RCC 7860 (cell line): ENCODE results near the gene TLCD2.
"Not testable (repeated sequence)": the region's sequence is repeated elsewhere in the genome, so short reads cannot be mapped to it uniquely, and the experiment has no call there.

Experiments
- DNase-seq: peaks from one replicate; pipeline ENCODE4 v3.0.0-alpha.2; 2015; ENCODE audit warnings: low spot score
- FAIRE-seq: peaks from 2 replicates; lab custom pipeline; 2012; peaks lifted over from hg19 to GRCh38; lab: Jason Lieb, UNC

The TLCD2 gene, protein sequence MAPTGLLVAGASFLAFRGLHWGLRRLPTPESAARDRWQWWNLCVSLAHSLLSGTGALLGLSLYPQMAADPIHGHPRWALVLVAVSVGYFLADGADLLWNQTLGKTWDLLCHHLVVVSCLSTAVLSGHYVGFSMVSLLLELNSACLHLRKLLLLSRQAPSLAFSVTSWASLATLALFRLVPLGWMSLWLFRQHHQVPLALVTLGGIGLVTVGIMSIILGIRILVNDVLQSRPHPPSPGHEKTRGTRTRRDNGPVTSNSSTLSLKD

GRCh38 chr17:1709971-1710806 lies at the start of gene TLCD2:
Gene TLCD2 (minus strand): TSS chr17:1710377. CDS start chr17:1710242, 135 bp downstream.
- DNase-seq, result no peak
- FAIRE-seq, result no peak

- DNase-seq (no peak), FAIRE-seq (no peak)
Measured at GRCh38 chr17:1759529-1759928, 49.4 kb upstream of the TLCD2 start.

GRCh38 chr17:1758807-1759206 lies 48.6 kb upstream of the TLCD2 start:
- DNase-seq (no peak), FAIRE-seq (no peak)

- no peak for FAIRE-seq
- no peak for DNase-seq
Measured at GRCh38 chr17:1755827-1756262, 45.7 kb upstream of the TLCD2 start.

DNA sequence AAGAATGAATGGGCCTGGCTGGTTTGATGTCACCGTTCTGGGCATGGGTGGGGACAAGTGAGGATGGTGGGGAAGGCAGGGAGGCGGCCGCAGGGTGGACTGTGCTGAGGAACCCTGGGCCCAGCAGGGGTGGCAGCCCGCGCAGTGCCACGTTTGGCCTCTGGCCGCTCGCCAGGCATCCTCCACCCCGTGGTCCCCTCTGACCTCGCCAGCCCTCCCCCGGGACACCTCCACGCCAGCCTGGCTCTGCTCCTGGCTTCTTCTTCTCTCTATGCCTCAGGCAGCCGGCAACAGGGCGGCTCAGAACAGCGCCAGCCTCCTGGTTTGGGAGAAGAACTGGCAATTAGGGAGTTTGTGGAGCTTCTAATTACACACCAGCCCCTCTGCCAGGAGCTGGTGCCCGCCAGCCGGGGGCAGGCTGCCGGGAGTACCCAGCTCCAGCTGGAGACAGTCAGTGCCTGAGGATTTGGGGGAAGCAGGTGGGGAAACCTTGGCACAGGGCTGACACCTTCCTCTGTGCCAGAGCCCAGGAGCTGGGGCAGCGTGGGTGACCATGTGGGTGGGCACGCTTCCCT lies 45.2 kb upstream of the TLCD2 start:
- FAIRE-seq (no peak), DNase-seq (no peak)

GRCh38 chr17:1754430-1755112 lies 44.4 kb upstream of the TLCD2 start:
- no peak for DNase-seq
- no peak for FAIRE-seq

DNA sequence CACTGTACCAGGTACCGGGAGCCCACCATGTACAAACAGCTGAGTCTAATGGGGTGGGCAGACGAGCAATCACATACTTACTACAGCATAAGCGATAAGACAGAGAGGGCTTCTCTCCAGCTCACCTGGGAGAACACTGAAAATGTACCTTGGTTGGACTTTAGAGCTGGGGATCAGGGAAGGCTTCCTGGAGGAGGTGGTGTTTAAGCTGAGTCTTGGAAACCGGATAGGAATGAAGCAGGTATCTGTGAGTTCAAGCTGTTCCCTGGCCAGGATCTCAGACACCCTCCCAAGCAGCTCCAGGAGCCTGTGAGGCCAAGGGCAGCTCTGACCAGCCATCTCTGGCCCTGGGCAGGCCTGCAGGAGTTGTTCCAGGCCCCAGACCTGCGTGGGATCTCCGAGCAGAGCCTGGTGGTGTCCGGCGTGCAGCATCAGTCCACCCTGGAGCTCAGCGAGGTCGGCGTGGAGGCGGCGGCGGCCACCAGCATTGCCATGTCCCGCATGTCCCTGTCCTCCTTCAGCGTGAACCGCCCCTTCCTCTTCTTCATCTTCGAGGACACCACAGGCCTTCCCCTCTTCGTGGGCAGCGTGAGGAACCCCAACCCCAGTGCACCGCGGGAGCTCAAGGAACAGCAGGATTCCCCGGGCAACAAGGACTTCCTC lies 43.7 kb upstream of the TLCD2 start:
- no peak for FAIRE-seq
- DNase-seq, result no peak

DNA sequence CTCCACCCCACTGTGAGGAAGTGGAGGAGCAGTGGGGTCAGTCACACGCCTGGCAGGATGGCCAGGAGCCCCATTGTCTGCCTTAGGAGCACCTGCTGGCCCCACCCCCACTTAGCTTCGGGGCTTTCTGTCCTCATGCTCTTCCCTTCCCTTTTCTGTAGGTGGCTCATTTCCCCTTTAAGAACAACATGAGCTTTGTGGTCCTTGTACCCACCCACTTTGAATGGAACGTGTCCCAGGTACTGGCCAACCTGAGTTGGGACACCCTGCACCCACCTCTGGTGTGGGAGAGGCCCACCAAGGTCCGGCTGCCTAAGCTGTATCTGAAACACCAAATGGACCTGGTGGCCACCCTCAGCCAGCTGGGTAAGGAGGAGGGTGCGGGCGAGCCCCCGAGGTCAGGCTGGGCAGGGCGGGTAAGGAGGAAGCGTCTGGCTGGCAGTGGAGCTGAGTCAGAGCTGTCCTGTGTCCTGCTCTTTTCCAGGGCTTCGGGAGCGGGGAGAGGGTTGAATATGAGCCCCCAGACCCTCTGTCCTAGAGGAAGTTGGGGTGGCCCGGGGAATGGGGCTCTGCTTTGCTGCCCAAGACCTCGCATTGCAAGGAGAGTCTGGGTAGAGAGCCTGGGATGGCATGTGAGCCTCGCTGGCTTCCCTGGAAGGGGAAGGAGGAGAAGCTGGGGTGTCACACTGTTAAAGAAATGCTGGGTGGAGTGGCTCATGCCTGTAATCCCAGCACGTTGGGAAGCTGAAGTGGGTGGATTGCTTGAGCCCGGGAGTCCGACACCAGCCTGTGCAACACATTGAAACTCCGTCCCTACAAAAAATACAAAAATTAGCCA lies 42.5 kb upstream of the TLCD2 start:
- FAIRE-seq, result no peak
- DNase-seq, result peak; percentile 5

- DNase-seq (no peak), FAIRE-seq (no peak)
Measured at GRCh38 chr17:1750628-1751027, 40.5 kb upstream of the TLCD2 start.

- no peak for FAIRE-seq
- no peak for DNase-seq
Measured at GRCh38 chr17:1746975-1747543, 36.9 kb upstream of the TLCD2 start.

GRCh38 chr17:1745513-1746020 lies 35.4 kb upstream of the TLCD2 start:
- FAIRE-seq (no peak), DNase-seq (no peak)

DNA sequence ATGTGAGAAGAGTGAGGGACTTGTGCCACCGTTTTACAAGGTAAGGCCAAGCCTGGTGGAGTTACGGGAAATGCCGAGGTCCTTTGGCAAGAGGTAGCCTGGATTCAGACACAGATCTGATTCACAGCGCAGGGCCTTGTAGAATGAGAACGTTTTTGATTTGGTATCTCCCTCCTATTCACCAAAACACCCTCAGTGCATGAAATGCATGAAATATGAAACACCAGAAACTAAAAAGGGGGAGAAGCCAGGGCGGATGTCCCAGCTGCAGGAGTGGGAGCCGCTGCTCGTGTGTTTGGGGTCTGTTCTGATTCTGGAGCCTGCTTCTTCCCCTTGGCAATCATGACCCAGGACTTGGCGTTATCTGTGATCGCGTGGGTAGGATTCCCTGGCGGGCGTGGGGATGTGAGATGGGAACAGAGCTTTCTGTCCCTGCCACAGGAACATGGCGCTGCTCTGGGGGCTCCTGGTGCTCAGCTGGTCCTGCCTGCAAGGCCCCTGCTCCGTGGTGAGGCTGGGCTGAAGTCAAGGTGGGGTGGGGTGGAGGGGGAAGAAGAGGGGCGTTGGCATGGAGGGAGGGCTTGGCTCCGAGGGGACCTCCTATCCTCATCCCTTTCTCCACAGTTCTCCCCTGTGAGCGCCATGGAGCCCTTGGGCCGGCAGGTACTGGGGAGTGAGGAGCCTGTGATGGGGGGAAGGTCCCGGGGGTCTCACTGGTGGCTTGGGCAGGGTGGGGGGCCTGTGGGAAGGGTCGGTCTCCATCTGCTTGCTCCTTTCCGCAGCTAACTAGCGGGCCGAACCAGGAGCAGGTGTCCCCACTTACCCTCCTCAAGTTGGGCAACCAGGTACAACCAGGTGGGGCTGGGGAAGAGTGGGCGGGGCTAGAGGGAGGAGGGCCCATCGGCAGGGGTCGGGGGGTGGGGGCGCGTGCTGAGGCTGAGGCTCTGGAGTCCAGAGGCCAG lies 34.7 kb upstream of the TLCD2 start:
- FAIRE-seq (no peak), DNase-seq (no peak)

DNA sequence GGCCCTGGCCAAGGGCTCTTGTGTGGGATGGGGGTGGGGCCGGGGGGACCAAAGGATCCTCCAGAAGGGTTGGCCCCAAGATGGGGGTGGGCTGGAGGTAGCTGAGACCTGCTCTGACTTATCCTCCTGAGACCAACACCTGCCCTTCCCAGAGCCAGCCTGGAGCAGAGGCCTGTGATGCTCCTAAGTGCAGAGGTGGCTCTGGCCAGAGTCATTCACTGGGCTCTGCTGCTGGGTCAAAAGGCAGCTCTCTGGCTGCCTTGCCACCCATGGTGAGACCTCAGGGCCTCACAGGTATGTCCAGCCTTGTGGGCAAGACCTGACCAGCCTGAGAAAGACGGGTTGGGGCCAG lies 32.9 kb upstream of the TLCD2 start:
- FAIRE-seq, result no peak

GRCh38 chr17:1742371-1743087 lies 32.4 kb upstream of the TLCD2 start, which contains the start of gene SERPINF2:
Gene SERPINF2 (plus strand): TSS chr17:1742871. CDS start chr17:1744996, 2,125 bp downstream.
- no peak for FAIRE-seq
- DNase-seq, result no peak

More for the DNA sequence above, 32.9 kb upstream of the TLCD2 start:
- no peak for DNase-seq

- not testable (repeated sequence) for DNase-seq, FAIRE-seq
Measured at GRCh38 chr17:1741899-1742298, 31.7 kb upstream of the TLCD2 start.

DNA sequence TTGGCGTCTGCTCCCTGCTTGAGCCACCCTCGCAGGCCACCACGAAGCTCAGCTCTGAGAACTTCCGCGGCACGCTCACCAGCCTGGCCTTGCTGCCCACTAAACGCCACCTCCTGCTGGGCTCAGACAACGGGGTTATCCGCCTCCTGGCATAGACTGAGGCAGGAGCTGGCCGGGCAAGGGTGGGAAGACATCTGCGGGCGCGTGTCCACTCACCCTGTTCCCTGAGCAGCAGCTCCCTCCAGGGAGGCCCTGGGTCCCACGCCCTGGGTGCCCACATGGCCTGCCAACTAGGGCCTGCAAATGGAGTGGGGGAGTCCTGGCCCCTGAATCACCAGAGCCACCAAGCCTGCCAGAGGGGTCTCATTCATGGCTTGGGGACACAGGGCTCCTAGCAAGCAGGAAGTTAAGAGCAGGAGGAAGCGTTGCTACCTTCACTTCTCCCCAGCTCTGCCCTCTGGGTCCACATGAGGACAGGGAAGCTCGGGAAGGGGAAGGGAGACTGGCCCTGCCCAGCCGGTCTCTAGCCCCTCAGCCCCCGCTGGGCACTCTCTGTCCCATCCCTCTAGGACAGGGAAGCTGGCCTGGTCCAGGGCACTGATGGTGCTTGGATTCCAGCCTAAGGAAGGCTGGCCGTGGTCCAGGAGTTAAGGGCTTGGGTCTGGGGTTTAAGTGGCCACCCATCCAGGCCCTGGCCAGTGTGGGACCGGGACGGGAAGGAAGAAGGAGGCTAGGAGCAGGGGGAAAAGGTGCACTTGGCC lies 27.5 kb upstream of the TLCD2 start:
- DNase-seq (no peak), FAIRE-seq (no peak)
